HEK293 (cell line): ENCODE measurements around the gene CATSPERD.
A peak's percentile ranks its signal among the peaks of the same experiment; 100 is the strongest.

ENCODE experiments used
- CTCF ChIA-PET: fragments of 350-600 bp; formaldehyde crosslinking; extraction: SDS; loops from one replicate; lab custom pipeline; 2021; ENCODE audit warnings: antibody characterized with exemption; lab: Yijun Ruan, JAX
- POLR2A ChIA-PET: fragments of 300-600 bp; formaldehyde crosslinking; extraction: SDS; loops from one replicate; lab custom pipeline; 2020; ENCODE audit warnings: antibody characterized with exemption, inconsistent platforms; lab: Yijun Ruan, JAX
- H3K27ac ChIP-seq: fragments of 200-500 bp; sonication (Bioruptor generic); 2 replicates; pipeline ENCODE4 v1.5.1; 2014; ENCODE audit warnings: low read depth, low read length, control low read depth, inconsistent platforms; ENCODE audit errors: extremely low read depth
- H3K36me3 ChIP-seq, 2 experiments: fragments of 200-500 bp in 1 of 2; sonication (Bioruptor generic) in 1 of 2; 1 replicate in 1 of 2; 2 replicates in 1 of 2; pipeline ENCODE4 v1.5.1; 2014 to 2017; ENCODE audit warnings: inconsistent platforms in 2 of 2, low read length in 2 of 2; ENCODE audit not compliant: control insufficient read depth in 2 of 2, insufficient read depth in 1 of 2
- H3K4me1 ChIP-seq: fragments of 200-500 bp; sonication (Bioruptor generic); 2 replicates; pipeline ENCODE4 v1.5.1; 2014; ENCODE audit warnings: mild to moderate bottlenecking, low read length, inconsistent platforms; ENCODE audit not compliant: control insufficient read depth, insufficient read depth
- H3K4me3 ChIP-seq: 2 replicates; pipeline ENCODE4 v1.5.1; 2011; ENCODE audit warnings: low read depth, mild to moderate bottlenecking, control low read depth, low read length, moderate library complexity
- H3K9me3 ChIP-seq: fragments of 200-500 bp; sonication (Bioruptor generic); 2 replicates; pipeline ENCODE4 v1.5.1; 2014; ENCODE audit warnings: low read depth, low read length, inconsistent platforms; ENCODE audit not compliant: control insufficient read depth, insufficient read depth
- BCL11B ChIP-seq: fragments of 450-650 bp; formaldehyde crosslinking; IDR thresholded peaks from 2 replicates; pipeline ENCODE4 v1.5.1; 2016; ENCODE audit warnings: low read depth, missing biosample characterization, missing genetic modification characterization
- FEZF1 ChIP-seq: fragments of 450-650 bp; formaldehyde crosslinking; IDR thresholded peaks from 2 replicates; pipeline ENCODE4 v1.5.1; 2016; ENCODE audit warnings: missing biosample characterization, missing genetic modification characterization
- GLIS1 ChIP-seq: fragments of 450-650 bp; formaldehyde crosslinking; IDR thresholded peaks from 2 replicates; pipeline ENCODE4 v1.5.1; 2016; ENCODE audit warnings: missing biosample characterization, missing genetic modification characterization
- REST ChIP-seq: fragments of 450-650 bp; formaldehyde crosslinking; IDR thresholded peaks from 2 replicates; pipeline ENCODE4 v1.5.1; 2016; ENCODE audit warnings: missing biosample characterization, missing genetic modification characterization
- ZFP37 ChIP-seq: fragments of 450-650 bp; formaldehyde crosslinking; IDR thresholded peaks from 2 replicates; pipeline ENCODE4 v1.5.1; 2016; ENCODE audit warnings: missing biosample characterization, missing genetic modification characterization
- ZNF10 ChIP-seq: fragments of 450-650 bp; formaldehyde crosslinking; IDR thresholded peaks from 2 replicates; pipeline ENCODE4 v1.5.1; 2017; ENCODE audit warnings: missing biosample characterization, missing genetic modification characterization
- ZNF140 ChIP-seq: fragments of 450-650 bp; formaldehyde crosslinking; IDR thresholded peaks from 2 replicates; pipeline ENCODE4 v1.5.1; 2016; ENCODE audit warnings: missing biosample characterization, missing genetic modification characterization
- ZNF48 ChIP-seq: fragments of 450-650 bp; formaldehyde crosslinking; IDR thresholded peaks from 2 replicates; pipeline ENCODE4 v1.5.1; 2016; ENCODE audit warnings: missing biosample characterization, missing genetic modification characterization
- ZNF623 ChIP-seq: fragments of 450-650 bp; formaldehyde crosslinking; IDR thresholded peaks from 2 replicates; pipeline ENCODE4 v1.5.1; 2016; ENCODE audit warnings: missing biosample characterization, missing genetic modification characterization
- ZNF677 ChIP-seq: fragments of 450-650 bp; IDR thresholded peaks from 2 replicates; pipeline ENCODE4 v1.5.0; 2018; ENCODE audit warnings: missing biosample characterization, mild to moderate bottlenecking, missing genetic modification characterization, moderate library complexity
- ZNF792 ChIP-seq: fragments of 450-650 bp; formaldehyde crosslinking; IDR thresholded peaks from 2 replicates; pipeline ENCODE4 v1.5.1; 2016; ENCODE audit warnings: missing biosample characterization, missing genetic modification characterization
- TF ChIP-seq, protein P1 (sequence below): fragments of 450-650 bp; formaldehyde crosslinking; IDR thresholded peaks from 2 replicates; pipeline ENCODE4 v1.5.1; 2016; ENCODE audit warnings: missing biosample characterization, missing genetic modification characterization
- TF ChIP-seq, protein P2 (sequence below): fragments of 450-650 bp; formaldehyde crosslinking; IDR thresholded peaks from 2 replicates; pipeline ENCODE4 v1.5.1; 2016; ENCODE audit warnings: missing biosample characterization, missing genetic modification characterization
- TF ChIP-seq, protein P3 (sequence below): fragments of 450-650 bp; formaldehyde crosslinking; conservative IDR thresholded peaks from 2 replicates; pipeline ENCODE4 v1.5.1; 2016; ENCODE audit warnings: low read depth, missing biosample characterization, missing genetic modification characterization
- TF ChIP-seq, protein P4 (sequence below): fragments of 450-650 bp; formaldehyde crosslinking; IDR thresholded peaks from 2 replicates; pipeline ENCODE4 v1.5.1; 2017; ENCODE audit warnings: missing biosample characterization, mild to moderate bottlenecking, missing genetic modification characterization, moderate library complexity
- TF ChIP-seq, protein P5 (sequence below): fragments of 450-650 bp; formaldehyde crosslinking; IDR thresholded peaks from 2 replicates; pipeline ENCODE4 v1.5.1; 2016; ENCODE audit warnings: missing biosample characterization, missing genetic modification characterization

The CATSPERD gene

GRCh38 chr19:5774921-5775320, 54.5 kb downstream of the CATSPERD start (continued):
- TF ChIP-seq, protein P1, sequence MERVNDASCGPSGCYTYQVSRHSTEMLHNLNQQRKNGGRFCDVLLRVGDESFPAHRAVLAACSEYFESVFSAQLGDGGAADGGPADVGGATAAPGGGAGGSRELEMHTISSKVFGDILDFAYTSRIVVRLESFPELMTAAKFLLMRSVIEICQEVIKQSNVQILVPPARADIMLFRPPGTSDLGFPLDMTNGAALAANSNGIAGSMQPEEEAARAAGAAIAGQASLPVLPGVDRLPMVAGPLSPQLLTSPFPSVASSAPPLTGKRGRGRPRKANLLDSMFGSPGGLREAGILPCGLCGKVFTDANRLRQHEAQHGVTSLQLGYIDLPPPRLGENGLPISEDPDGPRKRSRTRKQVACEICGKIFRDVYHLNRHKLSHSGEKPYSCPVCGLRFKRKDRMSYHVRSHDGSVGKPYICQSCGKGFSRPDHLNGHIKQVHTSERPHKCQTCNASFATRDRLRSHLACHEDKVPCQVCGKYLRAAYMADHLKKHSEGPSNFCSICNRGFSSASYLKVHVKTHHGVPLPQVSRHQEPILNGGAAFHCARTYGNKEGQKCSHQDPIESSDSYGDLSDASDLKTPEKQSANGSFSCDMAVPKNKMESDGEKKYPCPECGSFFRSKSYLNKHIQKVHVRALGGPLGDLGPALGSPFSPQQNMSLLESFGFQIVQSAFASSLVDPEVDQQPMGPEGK (tag by site-specific recombination), result no peak
- TF ChIP-seq ZNF677 (no peak), REST (tag by site-specific recombination) (no peak), ZNF140 (tag by site-specific recombination) (no peak), ZNF48 (tag by site-specific recombination) (no peak)
- TF ChIP-seq, all 188 proteins: peak for 0

- Histone ChIP-seq H3K27ac (no peak overlapping the region), H3K9me3 (no peaks in the 10 kb centered on the region), H3K36me3 (no peaks in the 10 kb centered on the region), H3K4me3 (no peak overlapping the region), H3K4me1 (no peaks in the 10 kb centered on the region)
- TF ChIP-seq GLIS1 (tag by site-specific recombination) (peak; percentile 76), ZNF792 (tag by site-specific recombination) (peak; percentile 66; the same call in 1 of the 2 replicates), BCL11B (0 out of 2 replicates have a peak, but pooled peaks have one; percentile 20), ZNF10 (no peak)
- ChIA-PET POLR2A (interaction anchor here (0.5 kb wide), 1 partner anchor 988 kb away, joined by 7 read pairs; no protein-coding TSS in a partner anchor), CTCF (interaction anchor here (0.6 to 2.6 kb wide), 6 partner anchors 17 to 247 kb away, joined by 3 to 25 read pairs (median 7); partner anchors contain the start of genes NDUFA11 and NRTN)
Observed at GRCh38 chr19:5775668-5776309, 55.4 kb downstream of the CATSPERD start.

DNA sequence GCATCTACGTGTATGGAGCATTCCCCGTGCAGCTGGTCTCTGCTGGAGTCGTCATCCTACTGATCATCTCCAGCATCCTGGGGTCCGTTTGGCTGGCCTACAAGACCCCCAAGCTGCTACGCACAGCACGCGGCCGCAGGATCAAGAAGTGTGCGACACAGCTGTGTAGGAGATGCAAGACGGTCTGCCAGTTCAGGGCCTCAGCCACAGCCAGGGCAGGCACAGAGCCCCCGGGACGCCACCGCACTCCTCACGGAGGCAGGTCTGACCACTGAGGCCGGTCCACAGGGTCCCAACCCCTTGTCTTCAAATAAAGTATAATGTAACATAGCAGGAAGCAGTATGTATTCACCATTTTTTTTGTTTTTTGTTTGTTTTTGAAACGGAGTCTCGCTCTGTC, 58.0 kb downstream of the CATSPERD start:
- POLR2A ChIA-PET, result interaction anchor here (1.3 kb wide), 1 partner anchor 10 kb away, joined by 3 read pairs; no protein-coding TSS in a partner anchor
- CTCF ChIA-PET, result no interaction called here
- TF ChIP-seq, protein P2, sequence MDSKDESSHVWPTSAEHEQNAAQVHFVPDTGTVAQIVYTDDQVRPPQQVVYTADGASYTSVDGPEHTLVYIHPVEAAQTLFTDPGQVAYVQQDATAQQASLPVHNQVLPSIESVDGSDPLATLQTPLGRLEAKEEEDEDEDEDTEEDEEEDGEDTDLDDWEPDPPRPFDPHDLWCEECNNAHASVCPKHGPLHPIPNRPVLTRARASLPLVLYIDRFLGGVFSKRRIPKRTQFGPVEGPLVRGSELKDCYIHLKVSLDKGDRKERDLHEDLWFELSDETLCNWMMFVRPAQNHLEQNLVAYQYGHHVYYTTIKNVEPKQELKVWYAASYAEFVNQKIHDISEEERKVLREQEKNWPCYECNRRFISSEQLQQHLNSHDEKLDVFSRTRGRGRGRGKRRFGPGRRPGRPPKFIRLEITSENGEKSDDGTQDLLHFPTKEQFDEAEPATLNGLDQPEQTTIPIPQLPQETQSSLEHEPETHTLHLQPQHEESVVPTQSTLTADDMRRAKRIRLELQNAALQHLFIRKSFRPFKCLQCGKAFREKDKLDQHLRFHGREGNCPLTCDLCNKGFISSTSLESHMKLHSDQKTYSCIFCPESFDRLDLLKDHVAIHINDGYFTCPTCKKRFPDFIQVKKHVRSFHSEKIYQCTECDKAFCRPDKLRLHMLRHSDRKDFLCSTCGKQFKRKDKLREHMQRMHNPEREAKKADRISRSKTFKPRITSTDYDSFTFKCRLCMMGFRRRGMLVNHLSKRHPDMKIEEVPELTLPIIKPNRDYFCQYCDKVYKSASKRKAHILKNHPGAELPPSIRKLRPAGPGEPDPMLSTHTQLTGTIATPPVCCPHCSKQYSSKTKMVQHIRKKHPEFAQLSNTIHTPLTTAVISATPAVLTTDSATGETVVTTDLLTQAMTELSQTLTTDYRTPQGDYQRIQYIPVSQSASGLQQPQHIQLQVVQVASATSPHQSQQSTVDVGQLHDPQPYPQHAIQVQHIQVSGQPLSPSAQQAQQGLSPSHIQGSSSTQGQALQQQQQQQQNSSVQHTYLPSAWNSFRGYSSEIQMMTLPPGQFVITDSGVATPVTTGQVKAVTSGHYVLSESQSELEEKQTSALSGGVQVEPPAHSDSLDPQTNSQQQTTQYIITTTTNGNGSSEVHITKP (tag by site-specific recombination), result no peak
- TF ChIP-seq ZFP37, result no peak
- TF ChIP-seq ZNF623 (tag by site-specific recombination), result no peak
- TF ChIP-seq, protein P3, sequence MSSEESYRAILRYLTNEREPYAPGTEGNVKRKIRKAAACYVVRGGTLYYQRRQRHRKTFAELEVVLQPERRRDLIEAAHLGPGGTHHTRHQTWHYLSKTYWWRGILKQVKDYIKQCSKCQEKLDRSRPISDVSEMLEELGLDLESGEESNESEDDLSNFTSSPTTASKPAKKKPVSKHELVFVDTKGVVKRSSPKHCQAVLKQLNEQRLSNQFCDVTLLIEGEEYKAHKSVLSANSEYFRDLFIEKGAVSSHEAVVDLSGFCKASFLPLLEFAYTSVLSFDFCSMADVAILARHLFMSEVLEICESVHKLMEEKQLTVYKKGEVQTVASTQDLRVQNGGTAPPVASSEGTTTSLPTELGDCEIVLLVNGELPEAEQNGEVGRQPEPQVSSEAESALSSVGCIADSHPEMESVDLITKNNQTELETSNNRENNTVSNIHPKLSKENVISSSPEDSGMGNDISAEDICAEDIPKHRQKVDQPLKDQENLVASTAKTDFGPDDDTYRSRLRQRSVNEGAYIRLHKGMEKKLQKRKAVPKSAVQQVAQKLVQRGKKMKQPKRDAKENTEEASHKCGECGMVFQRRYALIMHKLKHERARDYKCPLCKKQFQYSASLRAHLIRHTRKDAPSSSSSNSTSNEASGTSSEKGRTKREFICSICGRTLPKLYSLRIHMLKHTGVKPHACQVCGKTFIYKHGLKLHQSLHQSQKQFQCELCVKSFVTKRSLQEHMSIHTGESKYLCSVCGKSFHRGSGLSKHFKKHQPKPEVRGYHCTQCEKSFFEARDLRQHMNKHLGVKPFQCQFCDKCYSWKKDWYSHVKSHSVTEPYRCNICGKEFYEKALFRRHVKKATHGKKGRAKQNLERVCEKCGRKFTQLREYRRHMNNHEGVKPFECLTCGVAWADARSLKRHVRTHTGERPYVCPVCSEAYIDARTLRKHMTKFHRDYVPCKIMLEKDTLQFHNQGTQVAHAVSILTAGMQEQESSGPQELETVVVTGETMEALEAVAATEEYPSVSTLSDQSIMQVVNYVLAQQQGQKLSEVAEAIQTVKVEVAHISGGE, result no peak
- TF ChIP-seq, protein P4, sequence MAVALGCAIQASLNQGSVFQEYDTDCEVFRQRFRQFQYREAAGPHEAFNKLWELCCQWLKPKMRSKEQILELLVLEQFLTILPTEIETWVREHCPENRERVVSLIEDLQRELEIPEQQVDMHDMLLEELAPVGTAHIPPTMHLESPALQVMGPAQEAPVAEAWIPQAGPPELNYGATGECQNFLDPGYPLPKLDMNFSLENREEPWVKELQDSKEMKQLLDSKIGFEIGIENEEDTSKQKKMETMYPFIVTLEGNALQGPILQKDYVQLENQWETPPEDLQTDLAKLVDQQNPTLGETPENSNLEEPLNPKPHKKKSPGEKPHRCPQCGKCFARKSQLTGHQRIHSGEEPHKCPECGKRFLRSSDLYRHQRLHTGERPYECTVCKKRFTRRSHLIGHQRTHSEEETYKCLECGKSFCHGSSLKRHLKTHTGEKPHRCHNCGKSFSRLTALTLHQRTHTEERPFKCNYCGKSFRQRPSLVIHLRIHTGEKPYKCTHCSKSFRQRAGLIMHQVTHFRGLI (tag by site-specific recombination), result no peak
- no peak for TF ChIP-seq FEZF1
- TF ChIP-seq, protein P5, sequence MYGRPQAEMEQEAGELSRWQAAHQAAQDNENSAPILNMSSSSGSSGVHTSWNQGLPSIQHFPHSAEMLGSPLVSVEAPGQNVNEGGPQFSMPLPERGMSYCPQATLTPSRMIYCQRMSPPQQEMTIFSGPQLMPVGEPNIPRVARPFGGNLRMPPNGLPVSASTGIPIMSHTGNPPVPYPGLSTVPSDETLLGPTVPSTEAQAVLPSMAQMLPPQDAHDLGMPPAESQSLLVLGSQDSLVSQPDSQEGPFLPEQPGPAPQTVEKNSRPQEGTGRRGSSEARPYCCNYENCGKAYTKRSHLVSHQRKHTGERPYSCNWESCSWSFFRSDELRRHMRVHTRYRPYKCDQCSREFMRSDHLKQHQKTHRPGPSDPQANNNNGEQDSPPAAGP, result no peak

More for the DNA sequence above, 58.0 kb downstream of the CATSPERD start:
- Histone ChIP-seq H3K9me3 (no peaks in the 10 kb centered on the region), H3K27ac (no peak overlapping the region), H3K4me3 (no peak overlapping the region), H3K36me3 (peaks cover 0 to 3% of the 10 kb centered on the region in 2 experiments; a peak in 1 of 3 replicates), H3K4me1 (no peaks in the 10 kb centered on the region)
